ENCODE measurements around the gene SEMA4F.

Gene SEMA4F

GRCh38 chr2:74668087-74668486 lies 14.0 kb downstream of the SEMA4F start:
- no peak for DNase-seq

GRCh38 chr2:74670263-74670662 lies 16.2 kb downstream of the SEMA4F start:
- no peak for DNase-seq

- no peak for DNase-seq
Observed at GRCh38 chr2:74671479-74671878, 17.4 kb downstream of the SEMA4F start.

GRCh38 chr2:74673826-74674528 lies 19.9 kb downstream of the SEMA4F start:
- no peak for DNase-seq

- DNase-seq: no peak
Observed at GRCh38 chr2:74675090-74675489, 21.0 kb downstream of the SEMA4F start.

GRCh38 chr2:74676331-74676730 lies 22.3 kb downstream of the SEMA4F start:
- no peak for DNase-seq

- no peak for DNase-seq
Observed at GRCh38 chr2:74679615-74680014, 25.6 kb downstream of the SEMA4F start.

- no peak for DNase-seq
Observed at GRCh38 chr2:74682501-74682900, 28.5 kb downstream of the SEMA4F start.

- no peak for DNase-seq
Observed at GRCh38 chr2:74685408-74685807, 31.4 kb downstream of the SEMA4F start.

- no peak for DNase-seq
Observed at GRCh38 chr2:74688881-74689280, 34.8 kb downstream of the SEMA4F start.

GRCh38 chr2:74689671-74690070 lies 35.6 kb downstream of the SEMA4F start:
- no peak for DNase-seq

GRCh38 chr2:74690571-74690970 lies 36.5 kb downstream of the SEMA4F start:
- DNase-seq: no peak

- DNase-seq: no peak
Observed at GRCh38 chr2:74691929-74692328, 37.9 kb downstream of the SEMA4F start.

- DNase-seq: no peak
Observed at GRCh38 chr2:74693213-74693612, 39.2 kb downstream of the SEMA4F start.

GRCh38 chr2:74693668-74694067 lies 39.6 kb downstream of the SEMA4F start:
- DNase-seq: no peak

GRCh38 chr2:74694281-74694680 lies 40.2 kb downstream of the SEMA4F start:
- DNase-seq: no peak

GRCh38 chr2:74695663-74696062 lies 41.6 kb downstream of the SEMA4F start:
- no peak for DNase-seq

GRCh38 chr2:74696829-74697228 lies 42.8 kb downstream of the SEMA4F start:
- no peak for DNase-seq

- DNase-seq: no peak
Observed at GRCh38 chr2:74700643-74701372, 46.8 kb downstream of the SEMA4F start.

- no peak for DNase-seq
Observed at GRCh38 chr2:74702001-74702715, 48.1 kb downstream of the SEMA4F start.

GRCh38 chr2:74703373-74703772 lies 49.3 kb downstream of the SEMA4F start:
- DNase-seq: no peak

GRCh38 chr2:74704216-74704615 lies 50.2 kb downstream of the SEMA4F start:
- no peak for DNase-seq

- no peak for DNase-seq
Observed at GRCh38 chr2:74706741-74707140, 52.7 kb downstream of the SEMA4F start.

- no peak for DNase-seq
Observed at GRCh38 chr2:74707837-74708236, 53.8 kb downstream of the SEMA4F start.

All from SIG-M5 (cell line).